GM18502 (cell line): ENCODE results near the gene CEBPB.

Experiments
- ATAC-seq: cut with Tn5 transposase; IDR thresholded peaks from one replicate; pipeline ENCODE4 v1.9.1; 2021; ENCODE audit warnings: mild to moderate bottlenecking; ENCODE audit not compliant: unreplicated experiment, poor library complexity

Gene CEBPB

DNA sequence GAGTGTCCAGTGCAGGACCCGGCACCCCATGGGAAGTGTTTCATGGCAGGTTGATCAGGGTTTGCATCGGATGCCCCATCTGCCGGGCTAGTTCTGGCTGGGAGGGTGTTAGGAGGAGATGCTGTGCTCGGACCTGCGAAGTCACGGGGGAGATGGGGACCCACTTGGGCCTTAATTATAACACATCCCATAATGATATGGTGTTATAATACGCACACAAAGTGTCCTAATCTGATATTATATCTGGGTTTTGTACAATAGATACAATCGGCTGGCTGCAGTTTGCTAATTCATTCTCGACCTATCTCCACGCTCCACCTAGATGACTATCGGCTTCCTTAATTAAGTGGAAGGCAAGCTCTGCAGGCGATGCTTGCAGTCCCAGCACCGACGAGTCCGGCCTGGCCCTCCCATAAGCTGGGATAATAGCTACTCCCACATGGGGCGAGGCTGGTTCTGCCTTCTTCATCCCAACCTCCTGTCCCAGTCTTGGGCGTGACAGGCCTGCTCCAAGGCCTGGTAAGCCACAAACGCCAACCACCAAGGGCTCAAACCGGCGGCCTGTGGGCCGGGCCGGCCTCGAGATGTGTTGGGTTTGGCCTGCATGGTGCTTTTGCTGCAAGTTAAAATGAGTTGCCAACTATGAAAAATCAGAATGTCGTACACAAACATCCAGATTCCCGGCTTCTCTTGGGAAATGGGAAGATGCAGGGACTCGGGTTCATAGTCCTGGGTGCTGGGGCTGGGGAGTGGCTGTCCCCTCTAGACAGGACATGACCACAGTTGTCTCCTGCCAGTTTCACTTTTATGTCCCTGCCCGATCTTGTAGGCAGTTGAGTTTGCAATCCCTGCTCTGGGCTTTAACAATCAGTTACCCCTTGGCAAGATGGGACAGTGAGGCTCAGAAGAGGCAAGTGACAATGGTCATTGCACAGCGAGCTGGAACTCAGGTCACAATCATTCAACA is 32.7 kb downstream of the CEBPB start:
- ATAC-seq = no peak

DNA sequence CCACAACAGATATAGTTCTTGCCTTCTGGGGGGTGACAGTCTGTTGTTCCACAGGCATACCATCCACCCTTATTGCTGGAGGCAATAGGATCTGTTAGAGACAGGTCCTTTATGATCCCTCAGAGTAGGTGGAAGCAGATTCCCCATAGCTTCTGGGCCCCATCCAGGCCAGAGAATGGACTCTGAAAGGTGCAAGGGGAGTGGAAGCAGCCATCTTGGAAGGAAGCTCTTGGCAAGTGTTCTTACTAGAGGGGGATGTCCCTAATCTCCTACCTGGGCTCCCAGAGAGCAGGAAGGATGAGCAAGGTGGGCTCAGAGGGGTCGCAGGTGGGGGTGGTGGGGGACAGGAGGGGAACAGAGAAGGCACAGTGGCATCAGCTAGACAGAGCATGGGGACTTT is 33.4 kb downstream of the CEBPB start:
- ATAC-seq = no peak

DNA sequence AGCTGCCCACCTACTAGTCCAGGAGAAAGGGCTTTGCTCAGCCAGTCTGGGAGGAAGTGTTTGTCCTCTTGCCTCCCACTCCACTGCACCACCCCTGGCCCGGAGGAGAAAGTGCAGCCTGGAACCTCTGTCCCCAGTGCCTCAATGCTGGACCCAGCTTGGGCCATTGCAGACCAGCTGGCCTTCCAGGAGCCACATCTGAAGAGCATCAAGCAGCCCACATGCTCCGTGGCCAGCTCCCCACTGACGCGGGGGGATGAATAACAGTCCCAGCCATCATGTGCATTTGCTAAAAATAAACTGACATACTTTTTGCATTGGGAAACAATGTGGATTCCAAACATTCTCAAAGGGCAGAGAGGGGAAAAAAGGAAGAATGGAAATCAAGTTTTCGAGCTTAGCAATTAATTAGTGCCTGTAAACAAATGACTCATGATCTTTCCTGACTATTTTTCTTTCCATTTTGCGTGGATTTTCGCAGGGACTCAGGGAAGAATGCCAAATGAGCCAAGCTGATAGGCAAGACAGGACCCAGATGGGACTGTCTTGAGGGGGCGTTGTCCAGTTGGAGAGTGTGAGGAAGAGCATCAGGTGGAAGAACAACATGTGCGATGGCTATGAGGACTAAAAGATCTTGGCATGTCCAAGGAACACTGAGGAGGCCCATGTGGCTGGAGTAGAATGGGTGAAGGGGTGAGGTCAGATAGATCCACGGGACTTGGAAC is 34.1 kb downstream of the CEBPB start:
- no peak for ATAC-seq

DNA sequence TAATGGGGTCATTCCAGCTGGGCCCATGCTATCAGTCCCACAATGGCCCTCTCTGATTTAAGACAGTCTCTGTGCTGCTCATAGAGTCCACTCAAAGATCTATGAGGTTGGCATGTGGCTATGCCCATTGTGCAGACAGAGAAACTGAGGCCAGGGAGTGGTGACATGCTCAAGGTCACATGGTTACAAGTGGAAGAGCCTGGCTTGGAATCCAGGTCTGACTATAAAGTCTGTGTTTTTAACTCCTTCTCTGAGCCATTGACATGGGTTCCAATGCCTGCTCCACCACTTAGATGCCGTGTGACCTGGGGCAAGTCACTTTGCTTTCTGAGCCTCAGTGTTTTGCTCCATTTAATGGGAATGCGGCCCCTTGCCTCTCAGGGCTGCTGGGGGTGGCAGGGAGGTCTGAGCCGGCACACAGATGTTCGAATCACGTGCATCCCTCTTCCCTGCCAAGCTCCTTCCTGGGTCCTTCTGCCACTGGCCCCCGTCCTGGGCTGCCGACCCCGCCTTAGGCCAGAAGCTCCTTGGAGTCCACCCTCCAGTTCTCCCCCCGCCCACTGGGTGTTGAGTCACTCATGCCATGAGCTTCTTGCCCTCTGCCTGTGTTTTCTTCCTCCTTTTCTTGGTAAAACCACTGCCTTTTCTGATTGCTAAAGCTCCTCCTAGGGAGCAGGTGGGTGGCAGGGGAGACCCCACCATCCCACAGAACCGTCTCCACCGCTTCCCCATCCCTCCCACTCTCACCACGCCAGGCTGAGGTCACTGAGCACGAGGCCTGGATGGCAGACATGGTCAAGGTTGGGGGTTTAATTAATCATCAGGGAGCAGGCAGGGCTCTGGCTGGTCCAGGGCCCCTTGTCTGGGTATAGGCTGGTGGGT is 35.7 kb downstream of the CEBPB start:
- ATAC-seq = no peak

DNA sequence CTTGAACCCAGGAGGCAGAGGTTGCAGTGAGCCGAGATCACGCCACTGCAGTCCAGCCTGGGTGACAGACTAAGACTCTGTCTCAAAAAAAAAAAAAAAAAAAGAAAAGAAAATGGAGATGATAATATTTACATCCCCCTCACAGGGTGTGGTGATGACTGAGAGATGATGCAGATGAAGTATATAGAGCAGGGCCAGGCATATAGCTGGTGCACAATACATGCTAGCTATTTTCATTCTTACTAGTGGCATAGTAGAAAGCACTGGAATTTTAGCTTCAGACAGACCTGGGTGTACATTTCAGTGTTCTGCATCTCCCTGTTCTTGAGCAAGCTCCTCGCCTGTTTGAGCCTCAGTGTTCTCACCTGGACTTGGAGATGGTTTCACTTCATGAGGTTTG is 36.9 kb downstream of the CEBPB start:
- no peak for ATAC-seq

DNA sequence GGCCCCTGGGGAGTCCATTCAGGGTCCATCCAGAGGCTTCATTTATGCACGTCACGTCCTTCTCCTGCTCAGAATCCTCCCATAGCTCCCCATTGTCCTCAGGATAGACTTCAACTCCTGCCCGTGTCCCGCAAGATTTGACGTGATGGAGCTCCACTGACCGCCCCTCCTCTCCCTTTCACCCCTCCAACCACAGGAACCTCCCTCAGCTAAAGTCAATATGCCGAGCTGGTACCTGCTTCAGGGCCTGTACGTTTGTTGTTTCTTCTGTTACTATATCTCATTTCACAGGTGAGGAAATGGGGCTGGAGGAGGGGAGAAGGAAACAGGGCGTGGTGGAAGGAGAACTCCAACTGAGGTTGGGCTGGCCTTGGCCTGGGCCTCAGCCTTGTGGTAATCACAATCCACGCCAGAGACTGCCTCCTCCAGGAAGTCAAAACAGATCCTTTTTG is 38.6 kb downstream of the CEBPB start:
- no peak for ATAC-seq

DNA sequence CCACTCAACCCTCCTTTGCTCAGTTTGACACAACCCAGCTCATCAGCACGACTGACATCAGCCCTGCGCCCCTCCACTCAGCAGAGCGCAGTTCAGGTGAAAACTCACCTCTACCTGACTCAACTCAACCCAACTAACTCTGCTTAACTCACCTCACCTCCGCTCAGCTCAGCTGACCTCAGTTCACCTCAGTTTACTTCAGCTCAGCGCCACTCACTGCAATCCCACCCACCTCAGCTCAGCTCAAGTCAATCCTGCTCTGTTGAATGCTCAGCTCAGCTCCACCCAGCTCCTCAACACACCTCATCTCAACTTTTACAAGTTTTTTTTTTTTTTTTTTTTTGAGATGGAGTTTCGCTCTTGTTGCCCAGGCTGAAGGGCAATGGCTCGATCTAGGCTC is 39.6 kb downstream of the CEBPB start:
- no peak for ATAC-seq

DNA sequence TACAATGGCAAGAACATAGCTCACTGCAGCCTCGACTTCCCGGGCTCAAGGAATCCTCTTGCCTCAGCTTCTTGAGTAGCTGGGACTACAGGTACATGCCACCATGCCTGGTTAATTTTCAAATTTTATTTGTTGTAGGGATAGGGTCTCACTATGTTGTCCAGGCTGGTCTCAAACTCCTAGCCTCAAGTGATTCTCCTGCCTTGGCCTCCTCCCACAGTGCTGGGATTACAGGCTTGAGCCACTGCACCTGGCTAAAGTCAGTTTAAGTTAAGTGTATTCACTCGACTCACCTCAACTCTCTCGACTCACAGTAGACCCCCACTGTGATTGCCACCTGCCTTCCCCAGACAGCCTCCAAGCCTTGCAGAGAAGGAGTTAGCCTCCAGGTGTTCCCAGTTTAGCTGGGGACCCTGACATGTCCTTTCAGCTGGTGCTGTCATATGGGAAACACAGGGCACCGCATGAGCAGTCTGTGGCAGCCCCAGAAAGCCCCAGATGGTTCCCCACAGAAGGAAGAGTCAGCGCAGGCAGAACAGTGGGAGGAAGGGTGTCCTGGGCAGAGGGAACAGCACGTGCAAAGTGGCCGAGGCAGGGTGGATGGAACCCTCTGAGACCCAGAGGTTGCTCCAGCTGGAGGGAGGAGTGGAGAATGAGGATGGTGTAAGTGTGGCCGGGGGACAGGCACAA is 40.4 kb downstream of the CEBPB start:
- ATAC-seq = no peak

DNA sequence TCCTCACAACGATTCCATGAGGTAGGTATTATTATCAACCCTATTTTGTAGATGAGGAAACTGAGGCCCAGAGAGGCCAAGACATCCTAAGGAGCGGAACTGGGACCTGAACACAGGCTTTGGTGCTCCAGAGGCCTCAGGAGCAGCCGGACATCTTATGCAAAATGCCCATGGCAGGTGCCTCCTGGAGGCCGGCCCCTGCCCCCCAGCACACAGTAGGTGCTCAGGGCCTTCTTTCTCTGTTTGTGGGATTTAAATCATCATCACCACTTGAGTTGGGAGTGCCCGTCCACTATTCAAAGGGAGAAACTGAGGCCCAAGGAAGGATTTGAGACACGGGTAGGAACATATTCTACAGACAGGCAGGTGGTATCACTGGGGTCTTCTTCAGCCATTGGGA is 41.2 kb downstream of the CEBPB start:
- no peak for ATAC-seq

DNA sequence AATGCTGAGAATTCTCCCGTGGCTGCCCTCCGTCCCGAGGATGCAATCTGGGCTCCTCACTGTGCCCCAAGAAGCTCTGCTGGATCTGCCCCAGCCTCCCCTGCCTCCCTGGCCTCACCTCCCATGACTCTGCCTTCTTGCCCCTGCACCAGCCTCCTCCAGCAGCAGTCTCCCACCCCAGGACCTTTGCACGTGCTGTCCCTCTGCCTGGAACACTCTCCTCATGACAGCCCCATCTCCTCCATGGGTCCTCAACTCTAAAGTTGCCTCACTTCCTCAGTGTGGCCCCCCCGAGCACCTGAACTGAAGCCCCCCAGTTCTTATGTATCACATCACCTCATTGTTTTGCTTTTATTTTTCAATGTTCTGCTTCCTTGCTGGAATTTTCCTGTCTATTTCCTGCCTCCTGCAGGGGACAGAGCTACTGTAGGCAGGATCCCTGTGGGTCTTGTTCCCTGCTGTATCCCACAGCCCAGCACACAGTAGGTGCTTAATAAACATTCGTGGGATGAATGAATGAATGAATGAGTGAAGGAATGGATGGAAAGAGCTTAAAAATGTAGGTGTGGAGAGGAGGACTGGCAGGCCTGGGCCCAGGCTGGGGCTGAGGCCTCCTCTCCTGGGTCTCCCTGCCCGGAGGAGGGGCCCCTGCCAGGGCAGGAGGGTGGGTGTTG is 42.2 kb downstream of the CEBPB start:
- ATAC-seq = no peak

DNA sequence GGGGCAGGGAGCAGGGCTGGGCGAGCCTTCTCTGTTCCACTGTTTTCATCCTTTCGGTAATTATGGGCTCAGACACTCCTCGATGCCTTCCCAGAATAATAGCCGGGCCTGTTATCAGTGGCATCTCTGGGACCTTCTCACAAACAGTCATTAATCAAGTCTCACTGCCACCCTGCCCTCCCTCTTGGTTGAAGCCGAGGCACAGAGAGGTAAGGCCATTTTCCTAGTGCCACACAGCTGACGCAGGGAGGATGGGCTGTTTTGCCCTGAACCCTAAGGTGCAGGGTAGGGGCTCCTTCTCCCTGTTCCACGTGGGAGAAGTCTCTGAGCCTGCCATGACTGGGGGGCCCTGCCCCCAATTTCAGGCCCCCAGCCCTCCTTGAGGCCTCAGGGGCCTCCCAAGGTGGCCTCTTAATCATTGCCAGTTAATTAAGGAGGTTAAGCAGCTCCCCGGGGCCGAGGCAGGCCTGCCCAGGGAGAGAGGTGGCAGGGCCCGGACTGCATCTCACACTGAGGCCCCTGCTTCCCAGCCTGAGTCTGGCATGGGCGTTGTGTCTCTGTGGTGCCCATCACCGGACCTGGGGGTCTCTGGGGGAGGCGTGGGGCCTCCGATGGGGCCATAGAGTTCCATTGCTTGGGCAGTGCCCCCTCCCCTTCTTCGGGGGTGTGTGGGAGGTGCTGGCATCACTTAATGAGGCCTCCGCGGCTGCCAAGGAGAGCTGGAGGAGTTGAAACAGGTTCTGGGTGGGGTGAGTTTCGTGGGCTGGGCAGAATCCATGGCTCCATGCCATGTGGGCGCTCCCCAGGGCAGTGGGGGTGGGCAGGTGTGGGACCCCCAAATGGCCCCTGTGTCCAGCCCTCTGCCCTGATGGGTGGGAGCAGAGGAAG is 42.9 kb downstream of the CEBPB start:
- ATAC-seq = no peak

DNA sequence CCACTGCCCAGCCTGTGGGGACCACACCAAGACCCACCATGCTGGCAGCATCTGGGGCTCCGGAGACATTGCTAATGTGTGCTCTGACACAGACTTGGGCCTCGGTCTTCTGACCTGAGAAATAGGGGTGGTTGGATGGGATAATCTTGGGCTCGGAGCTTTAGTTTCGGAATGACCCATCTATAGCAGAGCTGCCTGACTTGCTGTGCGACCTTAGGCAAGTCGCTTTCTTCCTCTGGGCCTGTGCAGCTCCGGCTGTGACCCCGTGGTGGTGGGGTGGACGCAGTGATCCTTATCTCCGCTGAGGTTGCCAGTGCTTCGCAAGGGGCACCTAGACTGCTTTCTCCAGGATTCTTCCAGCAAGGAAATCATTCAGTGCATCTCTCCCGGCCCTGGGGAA is 43.7 kb downstream of the CEBPB start:
- no peak for ATAC-seq

DNA sequence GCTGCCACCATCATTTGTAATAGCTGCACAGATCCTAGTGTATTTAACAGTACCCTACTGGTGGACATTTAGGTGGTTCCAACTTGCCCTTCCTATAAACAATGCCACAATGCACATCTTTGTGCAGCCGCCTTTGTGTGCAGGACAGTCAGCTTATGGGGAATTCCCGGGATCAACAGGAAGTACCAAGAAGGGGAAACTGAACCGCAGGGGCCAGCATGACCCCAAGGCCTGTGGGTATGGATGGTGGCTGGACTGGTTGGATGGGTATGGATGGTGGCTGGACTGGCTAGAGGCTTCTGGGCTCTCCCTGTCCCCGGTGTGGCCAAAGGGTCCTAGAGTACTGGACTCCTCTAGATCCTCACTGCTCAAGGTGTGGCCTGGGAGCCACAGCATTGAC is 46.7 kb downstream of the CEBPB start:
- no peak for ATAC-seq

DNA sequence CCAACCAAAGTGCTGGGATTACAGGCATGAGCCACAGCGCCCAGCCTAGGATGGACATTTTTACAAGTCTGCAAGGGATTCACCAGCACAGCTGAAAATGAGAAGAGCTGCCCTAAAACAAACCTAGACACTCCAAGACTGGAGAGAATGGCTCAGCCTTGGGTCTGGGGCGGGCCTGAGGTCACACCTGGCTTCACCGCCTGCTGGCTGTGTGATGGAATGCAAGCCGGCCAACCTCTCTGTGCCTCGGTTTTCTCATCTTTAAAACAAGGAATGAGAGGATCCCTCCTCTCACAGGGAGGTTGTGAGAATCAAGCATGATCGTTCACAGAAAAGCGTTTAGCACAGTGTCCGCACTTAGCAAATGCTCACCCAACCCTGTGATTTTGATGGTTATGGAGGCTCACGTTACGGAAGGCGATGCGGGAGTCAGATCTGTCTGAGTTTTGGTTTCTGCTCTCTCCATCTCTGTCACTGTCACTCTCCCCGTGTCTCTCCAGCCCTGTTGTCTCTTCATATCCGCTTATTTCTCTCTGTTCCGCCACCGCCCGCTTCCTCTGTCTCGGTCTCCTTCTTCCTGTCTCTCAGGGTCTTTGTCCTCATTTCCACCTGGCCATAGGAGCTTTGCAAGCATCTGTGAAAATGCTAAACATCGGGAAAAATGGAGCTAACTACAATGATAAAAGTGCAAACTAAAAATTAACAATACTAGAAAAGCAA is 47.6 kb downstream of the CEBPB start:
- no peak for ATAC-seq

DNA sequence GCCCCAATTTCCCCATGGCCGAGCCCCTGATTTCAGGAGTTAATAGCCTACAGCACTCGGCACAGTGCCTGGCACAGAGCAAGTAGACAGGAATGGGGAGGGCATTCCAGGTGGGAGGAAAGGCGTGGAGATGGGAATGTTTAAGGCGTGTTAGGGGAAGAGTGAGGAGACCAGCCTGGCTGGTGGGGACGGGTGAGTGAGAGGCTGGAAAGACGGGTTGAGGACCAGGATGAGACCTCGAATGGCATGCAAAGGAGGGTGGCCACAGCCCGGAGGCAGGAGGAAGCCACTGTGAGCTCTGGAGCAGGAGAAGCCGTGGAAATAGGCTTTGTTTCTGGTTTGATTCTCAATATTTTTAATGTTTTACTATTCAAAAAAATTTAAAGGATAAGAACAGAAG is 49.5 kb downstream of the CEBPB start:
- no peak for ATAC-seq

DNA sequence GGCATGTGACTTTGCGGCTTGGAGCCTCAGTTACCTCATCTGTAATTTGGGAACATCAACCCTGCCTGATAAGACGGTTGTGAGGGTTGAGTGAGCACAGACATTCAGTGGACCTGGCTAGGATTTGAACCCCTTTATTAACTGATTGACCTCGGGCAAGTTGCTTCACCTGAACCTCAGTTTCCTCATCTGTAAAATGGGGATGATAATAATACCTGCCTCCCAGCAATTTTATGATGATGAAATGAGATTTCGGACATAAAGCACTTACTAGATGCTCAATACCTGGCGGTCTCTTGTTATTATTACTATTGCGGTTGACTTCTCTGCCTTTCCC is 51.5 kb downstream of the CEBPB start:
- no peak for ATAC-seq
